ENCODE measurements around the gene TMC4.

DNA sequence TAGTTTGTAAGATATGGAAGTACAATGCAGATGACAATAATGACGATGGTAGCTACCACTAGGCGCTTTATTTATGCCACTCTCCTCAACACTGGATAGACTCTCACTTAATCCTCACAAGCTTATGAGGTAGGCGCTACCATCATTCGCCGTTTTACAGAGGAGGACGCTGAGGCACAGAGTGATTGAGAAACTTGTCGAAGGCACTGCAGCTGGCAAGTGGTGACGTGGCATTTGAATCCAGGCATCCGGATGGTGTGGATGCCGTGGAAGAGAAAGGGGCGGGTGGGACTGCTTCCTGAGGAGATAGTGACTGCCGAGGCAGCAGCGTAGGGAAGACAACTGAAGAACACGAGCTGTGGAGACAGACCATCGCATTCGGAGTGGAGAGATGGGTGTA, 26.4 kb upstream of the TMC4 start:
- TF ChIP-seq, protein P1, sequence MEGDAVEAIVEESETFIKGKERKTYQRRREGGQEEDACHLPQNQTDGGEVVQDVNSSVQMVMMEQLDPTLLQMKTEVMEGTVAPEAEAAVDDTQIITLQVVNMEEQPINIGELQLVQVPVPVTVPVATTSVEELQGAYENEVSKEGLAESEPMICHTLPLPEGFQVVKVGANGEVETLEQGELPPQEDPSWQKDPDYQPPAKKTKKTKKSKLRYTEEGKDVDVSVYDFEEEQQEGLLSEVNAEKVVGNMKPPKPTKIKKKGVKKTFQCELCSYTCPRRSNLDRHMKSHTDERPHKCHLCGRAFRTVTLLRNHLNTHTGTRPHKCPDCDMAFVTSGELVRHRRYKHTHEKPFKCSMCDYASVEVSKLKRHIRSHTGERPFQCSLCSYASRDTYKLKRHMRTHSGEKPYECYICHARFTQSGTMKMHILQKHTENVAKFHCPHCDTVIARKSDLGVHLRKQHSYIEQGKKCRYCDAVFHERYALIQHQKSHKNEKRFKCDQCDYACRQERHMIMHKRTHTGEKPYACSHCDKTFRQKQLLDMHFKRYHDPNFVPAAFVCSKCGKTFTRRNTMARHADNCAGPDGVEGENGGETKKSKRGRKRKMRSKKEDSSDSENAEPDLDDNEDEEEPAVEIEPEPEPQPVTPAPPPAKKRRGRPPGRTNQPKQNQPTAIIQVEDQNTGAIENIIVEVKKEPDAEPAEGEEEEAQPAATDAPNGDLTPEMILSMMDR (conservative IDR thresholded peaks at IDR 0.05), result no peak
- TF ChIP-seq EZH2 (IDR thresholded peaks at IDR 0.05; ENCODE audit: low read depth), result no peak

Data from PC-9 (cell line).